T-helper 1 cell (primary cell): Measurements from ENCODE around the gene ZNF521.

Experiments
- DNase-seq, 5 donors: peaks; one replicate each; pipeline ENCODE4 v3.0.0-alpha.2; 2012 to 2020

Gene ZNF521

DNA sequence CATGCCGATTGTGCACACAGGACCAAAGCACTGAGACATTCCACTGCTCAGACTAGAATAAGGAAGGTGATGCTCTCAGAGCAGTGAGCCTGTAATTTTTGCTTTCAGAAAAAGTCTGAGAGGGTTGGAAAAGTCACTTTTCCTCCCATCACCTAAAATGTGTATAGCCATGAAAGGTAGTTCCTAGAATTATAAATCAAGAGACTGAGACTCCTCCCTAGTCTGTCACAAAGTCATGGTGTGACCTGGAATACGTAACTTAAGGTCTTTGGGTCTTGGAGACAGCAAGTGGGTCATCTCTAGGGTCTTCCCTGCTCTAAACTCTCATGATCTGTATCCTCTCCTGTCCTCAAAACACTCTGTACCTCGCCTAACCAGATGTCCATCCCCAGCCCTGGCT lies 16.9 kb downstream of the ZNF521 start:
- DNase-seq = no peak

GRCh38 chr18:25334588-25334987 lies 17.4 kb downstream of the ZNF521 start:
- no peak for DNase-seq

GRCh38 chr18:25332002-25332401 lies 20.0 kb downstream of the ZNF521 start:
- no peak for DNase-seq

GRCh38 chr18:25329783-25330182 lies 22.2 kb downstream of the ZNF521 start:
- no peak for DNase-seq

DNA sequence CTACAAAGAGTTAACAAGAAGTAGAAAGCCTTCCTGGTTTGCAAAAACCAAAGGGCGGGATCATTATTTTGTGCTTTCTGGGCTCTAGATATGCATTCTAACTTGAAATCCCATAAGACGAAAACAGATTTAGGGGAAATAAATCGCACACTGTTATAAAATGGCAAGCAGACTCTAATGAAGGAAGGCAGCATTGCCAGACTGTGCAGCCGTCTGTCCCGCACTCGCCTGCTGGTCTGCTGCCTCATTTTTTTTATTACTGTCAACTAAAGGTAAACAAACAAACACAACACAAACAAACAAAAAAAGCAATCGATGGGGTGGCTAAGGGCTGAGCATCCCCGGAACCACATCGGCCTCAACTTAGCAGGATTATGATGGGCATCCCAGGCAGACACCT lies 24.4 kb downstream of the ZNF521 start:
- DNase-seq = no peak

DNA sequence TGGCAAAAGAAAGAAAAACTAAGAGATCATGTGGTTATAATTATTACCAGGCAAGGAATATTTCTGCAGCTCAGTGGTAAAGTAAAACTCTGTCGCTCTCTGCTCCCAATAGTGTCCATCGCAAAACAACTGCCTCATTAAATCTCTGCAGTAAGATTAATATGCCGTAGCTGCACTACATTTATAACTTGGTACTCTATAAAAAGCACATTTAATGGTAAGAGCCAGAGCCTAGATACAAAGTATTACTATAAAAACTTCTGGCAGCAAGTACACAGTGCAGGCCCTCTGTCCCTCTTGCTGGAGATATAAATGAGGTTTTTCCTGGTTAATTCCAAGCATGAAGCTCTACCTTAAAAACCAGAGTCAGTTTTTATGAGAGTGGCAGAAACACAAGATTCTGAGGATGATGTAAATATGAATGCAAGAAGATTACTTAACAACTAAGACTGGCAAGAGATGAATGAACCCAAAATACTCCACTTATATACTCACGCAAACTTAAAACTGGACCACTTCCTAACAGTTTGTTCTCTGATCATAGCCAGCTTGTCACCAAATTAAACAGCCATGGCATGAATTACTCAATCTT lies 25.5 kb downstream of the ZNF521 start:
- no peak for DNase-seq

GRCh38 chr18:25322806-25323205 lies 29.2 kb downstream of the ZNF521 start:
- no peak for DNase-seq

DNA sequence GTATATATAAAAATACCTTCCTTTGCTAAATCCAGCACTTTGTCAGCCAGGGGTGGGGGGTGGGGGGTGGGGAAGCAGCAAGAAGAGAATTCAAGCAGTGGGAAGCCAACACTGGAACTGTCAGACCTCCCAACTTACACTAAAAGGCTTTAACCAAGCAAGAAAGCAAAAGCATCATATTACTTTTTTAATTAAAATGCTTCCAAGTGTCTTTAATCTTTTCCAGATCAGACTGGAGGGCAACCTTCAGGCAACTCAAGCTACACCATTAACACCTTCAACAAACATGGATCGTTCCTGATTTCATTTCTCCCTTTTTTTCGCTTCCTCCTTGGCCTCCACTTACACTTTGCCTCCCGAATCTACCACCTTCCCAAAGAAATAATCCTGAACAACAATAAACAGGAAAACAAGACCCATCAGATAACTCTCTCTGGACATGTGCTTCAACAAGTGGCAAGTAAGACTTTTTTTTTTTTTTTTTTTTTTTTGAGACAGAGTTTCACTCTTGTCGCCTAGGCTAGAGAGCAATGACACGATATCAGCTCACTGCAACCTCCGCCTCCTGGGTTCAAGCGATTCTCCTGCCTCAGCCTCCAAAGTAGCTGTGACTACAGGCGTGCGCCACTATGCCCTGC lies 35.5 kb downstream of the ZNF521 start:
- no peak for DNase-seq

DNA sequence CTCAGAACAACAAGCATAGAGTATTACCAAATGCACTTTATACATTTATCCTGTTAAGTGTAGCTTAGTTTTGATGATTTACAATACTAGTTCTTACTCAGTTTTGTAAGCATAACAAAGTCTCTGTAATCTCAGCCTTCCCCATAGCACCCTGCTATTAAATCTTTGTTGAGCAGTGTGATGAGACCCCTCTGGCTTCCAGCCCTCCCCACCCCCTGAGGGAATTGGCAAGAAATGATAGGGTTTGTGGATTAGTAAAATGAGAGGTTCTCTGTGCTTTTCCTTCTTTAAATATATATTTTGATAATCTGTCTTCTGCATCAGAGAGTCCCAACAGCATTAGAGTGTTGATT lies 37.2 kb downstream of the ZNF521 start:
- no peak for DNase-seq

DNA sequence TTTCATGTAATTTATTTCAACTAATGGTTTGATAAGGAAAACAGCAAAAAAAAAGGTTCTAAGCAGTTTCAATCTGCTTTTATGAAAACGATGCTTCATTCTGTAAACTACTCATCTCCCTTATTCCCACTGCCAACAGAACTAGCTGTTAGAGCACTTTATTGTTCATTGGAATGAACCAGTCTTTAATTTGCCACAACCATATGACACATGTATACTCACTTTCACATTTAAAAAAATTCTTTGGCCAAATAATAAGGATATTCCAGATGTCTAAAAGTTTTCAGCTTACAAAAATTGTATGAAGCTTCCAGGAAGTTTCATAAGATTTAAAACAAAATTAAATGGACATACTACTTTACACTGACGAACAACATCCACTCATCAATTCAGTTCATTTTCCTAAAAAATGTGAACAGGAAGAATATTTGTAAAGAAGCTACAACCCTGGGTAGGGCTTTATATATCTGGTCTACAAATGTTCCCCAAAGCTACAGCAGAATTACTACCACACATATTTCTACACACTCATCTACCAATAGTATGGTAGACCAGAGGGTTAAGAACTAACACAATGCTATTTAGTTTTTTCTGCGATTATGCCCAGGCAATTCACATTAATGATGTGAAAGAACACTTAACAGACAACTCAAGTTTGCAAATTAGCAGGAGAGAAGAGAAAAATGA lies 37.7 kb downstream of the ZNF521 start:
- DNase-seq = no peak

DNA sequence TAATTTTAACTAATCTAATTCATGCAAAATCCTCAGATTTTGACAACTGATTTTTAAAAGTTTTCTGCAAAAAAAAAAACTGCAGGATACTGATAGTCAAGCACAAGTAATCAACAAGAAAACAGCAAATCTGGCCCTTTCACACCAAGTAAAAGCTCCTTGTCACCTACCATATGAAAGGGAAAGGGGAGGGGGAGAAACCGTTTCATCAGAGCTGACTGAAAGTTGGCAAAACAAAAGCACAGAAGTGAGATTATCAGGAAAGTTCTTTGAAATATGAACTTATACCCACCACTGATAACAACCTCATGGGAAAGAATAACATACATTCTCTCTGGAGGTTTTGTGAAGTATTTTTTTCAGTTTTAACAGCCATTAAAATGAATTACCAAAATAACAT lies 38.7 kb downstream of the ZNF521 start:
- no peak for DNase-seq

GRCh38 chr18:25310045-25310444 lies 41.9 kb downstream of the ZNF521 start:
- no peak for DNase-seq

DNA sequence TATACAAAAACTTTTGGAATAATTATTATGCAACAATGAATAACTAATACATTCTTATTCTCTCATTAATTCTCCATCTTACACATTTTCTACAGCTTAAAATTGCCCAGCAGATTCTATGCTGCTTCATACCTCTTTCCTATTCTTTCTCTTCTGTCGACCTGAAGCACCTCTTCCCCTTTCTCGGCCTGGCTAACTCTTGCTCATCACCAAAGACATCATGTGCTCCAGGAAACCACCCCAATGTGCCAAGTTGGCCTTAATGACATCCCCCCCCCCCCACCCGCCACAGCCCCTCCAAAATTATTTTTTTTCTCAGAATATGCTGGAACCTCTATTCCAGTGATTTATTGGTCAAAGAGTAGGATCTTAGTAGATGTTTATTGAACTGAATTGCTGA lies 43.6 kb downstream of the ZNF521 start:
- DNase-seq = no peak

GRCh38 chr18:25307192-25307591 lies 44.8 kb downstream of the ZNF521 start:
- no peak for DNase-seq

- DNase-seq = no peak
Observed at GRCh38 chr18:25306671-25307070, 45.3 kb downstream of the ZNF521 start.

GRCh38 chr18:25305584-25305983 lies 46.4 kb downstream of the ZNF521 start:
- no peak for DNase-seq

DNA sequence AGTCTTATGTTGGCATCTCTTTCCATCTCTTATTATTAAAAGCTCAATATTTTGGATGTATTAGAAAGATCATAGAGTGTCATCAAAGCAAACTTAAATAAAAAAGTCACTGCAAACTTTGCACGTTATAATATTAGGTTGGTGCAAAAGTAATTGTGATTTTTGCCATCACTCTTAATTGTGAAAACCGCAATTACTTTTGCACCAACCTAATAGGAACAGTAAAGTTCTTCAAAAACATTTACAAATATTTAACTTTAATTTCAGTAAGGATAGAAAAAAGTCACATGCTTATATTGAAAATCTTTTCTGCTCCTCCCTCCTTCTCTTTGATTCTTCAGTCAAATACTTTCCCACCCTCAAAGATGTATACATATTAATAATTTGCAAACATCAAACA lies 51.5 kb downstream of the ZNF521 start:
- no peak for DNase-seq

DNA sequence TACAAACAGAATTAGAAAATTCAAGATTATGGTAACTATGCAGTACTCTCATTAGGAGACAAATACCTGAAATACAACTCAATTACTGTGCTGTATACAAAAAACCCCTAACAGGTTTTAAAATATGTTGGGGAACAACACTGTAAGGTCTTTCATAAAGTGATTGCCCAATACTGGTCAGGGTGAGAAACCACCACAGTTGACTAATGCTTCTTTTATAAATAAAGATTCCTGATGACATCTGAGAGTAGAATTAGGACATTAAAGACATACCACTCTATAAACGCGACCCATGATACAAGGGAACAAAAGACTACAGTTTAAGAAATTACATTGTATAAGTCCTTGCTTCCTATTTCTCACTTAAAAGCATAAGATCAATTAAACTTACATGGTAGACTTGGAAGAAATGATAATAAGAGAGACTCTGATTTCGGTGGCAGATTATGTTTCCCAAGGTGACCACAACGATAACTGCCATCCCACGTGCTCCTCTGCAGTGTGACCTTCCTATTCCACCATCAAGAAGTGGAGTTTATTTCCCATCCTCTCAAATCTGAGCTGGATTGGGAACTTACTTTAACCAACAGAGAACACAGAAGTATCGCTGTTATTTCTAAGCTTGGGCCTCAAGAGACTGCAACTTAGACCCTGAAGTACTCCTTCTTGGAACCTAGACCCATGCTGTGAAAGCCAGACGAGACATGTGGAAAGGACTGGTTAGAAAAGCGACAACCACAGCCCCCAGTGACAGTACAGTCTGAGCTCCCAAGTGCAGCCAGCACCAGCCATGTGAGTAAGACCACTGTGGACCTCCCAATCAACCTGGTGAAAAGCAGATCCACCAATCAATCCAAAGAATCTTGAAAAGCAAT lies 52.3 kb downstream of the ZNF521 start:
- DNase-seq = no peak

GRCh38 chr18:25298853-25299274 lies 53.1 kb downstream of the ZNF521 start:
- DNase-seq = no peak

DNA sequence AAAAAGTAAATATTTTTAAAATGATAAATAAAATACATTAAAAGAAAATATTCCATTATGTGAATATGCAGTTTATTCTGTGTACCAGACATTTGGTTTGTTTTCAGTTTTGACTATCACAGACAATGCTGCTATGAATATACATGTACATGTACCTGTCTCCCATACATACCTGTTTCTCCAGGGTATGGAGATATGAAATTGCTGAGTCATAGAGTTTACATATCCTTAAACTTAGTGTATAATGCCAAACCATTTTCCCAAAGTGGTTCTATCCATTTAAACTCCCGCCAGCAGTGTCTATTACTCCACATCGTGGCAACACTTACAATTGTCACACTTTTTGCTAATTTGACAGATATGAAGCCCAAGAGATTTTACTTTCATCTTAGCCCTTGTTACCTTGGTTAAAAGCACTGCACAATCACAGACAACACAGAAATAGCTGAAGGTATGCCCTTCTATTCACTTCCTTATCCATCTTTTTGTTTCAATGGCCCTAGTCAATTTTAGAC lies 56.3 kb downstream of the ZNF521 start:
- no peak for DNase-seq

DNA sequence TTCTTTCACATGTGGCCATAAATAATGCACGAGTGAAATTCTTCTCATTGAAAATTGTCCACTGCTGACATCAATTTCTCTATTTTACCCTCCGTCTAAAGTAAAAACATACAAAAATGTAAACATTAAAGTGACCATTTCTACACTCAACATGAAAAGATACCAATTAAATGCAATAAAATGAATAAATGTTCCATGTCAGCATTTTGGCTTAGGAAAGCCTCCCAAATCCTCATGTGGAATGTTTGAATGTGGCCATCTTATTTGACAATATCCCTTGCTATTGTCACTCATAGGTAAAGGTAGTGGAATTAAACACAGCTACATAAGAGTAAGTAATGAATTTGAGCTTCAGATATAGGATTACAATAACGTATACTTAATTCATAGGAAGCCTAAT lies 60.8 kb downstream of the ZNF521 start:
- no peak for DNase-seq

DNA sequence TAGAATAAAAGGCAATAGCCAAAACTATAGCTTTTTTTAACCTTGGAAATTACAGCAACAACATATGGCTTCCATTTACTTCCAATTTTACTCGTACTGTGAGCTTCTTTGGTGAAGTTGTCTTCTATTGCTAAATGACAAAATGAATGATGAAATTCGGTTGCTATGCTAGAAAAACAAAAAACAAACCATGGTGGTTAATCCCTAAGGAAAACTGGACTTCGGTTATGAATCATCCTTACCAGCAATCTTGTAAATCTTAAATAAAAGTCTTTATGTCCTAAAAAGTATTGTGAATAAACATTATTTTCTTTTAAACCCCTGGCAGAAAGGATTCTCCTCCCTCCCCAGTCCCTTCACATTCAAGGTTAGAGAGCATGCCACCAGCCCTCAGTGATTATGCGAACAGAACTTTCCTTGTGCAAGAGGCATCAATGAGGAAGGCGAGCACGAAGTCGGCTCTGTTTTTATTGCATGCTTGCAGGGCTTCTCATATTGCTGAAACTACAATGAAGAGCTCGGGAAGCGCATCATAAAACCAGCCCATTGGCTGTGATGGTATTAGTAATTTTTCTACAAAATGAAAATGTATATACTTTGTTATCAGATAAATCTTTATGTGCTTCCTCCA lies 62.9 kb downstream of the ZNF521 start:
- DNase-seq = no peak
